ENCODE measurements around the gene LENG8.
A peak's percentile ranks its signal among the peaks of the same experiment; 100 is the strongest.
"Not testable (repeated sequence)": the region's sequence is repeated elsewhere in the genome, so short reads cannot be mapped to it uniquely, and the experiment has no call there.

LENG8 gene

GRCh38 chr19:54492568-54492967, 43.6 kb downstream of the LENG8 start:
- peaks cover 27% of the 10 kb centered on the region for H3K27me3 Mint-ChIP-seq

DNA sequence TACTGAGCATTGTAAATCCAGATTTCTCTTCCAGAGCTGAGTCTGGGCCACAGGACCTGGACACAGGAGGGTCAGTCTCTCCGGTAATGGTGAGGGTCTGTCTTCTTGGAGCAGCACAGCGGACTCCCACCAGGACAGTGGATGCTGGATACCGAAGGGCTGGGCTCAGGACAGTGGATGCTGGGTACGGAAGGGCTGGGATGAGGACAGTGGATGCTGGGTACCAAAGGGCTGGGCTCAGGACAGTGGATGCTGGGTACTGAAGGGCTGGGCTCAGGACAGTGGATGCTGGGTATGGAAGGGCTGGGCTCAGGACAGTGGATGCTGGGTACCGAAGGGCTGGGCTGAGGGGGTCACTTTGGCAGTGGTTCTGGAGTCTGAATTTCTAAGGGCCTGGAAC, 44.1 kb downstream of the LENG8 start:
- H3K4me3 Mint-ChIP-seq; H3K4me1 Mint-ChIP-seq (ENCODE audit: low read depth); H3K36me3 Mint-ChIP-seq (ENCODE audit: low read depth); H3K9me3 Mint-ChIP-seq; H3K27ac Mint-ChIP-seq: not testable (repeated sequence)
- peaks cover 27% of the 10 kb centered on the region for H3K27me3 Mint-ChIP-seq

More at GRCh38 chr19:54492568-54492967, 43.6 kb downstream of the LENG8 start:
- H3K4me3 Mint-ChIP-seq, result no peak overlapping the region
- no peaks in the 10 kb centered on the region for H3K36me3 Mint-ChIP-seq (ENCODE audit: low read depth)
- H3K27ac Mint-ChIP-seq, result no peak overlapping the region
- peaks cover 2% of the 10 kb centered on the region for H3K4me1 Mint-ChIP-seq (ENCODE audit: low read depth)
- no peaks in the 10 kb centered on the region for H3K9me3 Mint-ChIP-seq

GRCh38 chr19:54493967-54494585, 45.1 kb downstream of the LENG8 start:
- Mint-ChIP-seq H3K9me3 (no peaks in the 10 kb centered on the region), H3K27me3 (peaks cover 28% of the 10 kb centered on the region), H3K4me3 (no peak overlapping the region), H3K36me3 (ENCODE audit: low read depth) (no peaks in the 10 kb centered on the region), H3K27ac (no peak overlapping the region), H3K4me1 (ENCODE audit: low read depth) (peaks cover 14% of the 10 kb centered on the region)

DNA sequence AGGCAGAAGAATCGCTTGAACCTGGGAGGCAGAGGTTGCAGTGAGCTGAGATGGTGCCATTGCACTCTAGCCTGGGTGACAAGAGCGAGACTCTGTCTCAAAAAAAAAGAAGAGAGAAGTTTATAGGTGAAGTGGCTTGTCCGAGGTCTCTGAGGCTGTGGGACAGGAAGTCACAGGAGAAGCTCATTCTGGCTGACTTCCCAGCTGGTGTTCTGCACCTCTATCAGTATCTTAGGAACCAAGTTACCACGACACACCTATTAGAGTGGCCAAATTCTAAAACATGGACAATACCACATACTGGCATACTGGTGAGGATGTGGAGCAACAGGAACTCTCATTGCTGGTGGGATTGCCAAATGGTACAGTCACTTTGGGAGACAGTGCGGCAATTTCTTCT, 46.3 kb downstream of the LENG8 start:
- not testable (repeated sequence) for H3K36me3 Mint-ChIP-seq (ENCODE audit: low read depth); H3K4me3 Mint-ChIP-seq; H3K27ac Mint-ChIP-seq; H3K9me3 Mint-ChIP-seq
- peaks cover 35% of the 10 kb centered on the region for H3K27me3 Mint-ChIP-seq
- H3K4me1 Mint-ChIP-seq (ENCODE audit: low read depth), result peaks cover 17% of the 10 kb centered on the region

DNA sequence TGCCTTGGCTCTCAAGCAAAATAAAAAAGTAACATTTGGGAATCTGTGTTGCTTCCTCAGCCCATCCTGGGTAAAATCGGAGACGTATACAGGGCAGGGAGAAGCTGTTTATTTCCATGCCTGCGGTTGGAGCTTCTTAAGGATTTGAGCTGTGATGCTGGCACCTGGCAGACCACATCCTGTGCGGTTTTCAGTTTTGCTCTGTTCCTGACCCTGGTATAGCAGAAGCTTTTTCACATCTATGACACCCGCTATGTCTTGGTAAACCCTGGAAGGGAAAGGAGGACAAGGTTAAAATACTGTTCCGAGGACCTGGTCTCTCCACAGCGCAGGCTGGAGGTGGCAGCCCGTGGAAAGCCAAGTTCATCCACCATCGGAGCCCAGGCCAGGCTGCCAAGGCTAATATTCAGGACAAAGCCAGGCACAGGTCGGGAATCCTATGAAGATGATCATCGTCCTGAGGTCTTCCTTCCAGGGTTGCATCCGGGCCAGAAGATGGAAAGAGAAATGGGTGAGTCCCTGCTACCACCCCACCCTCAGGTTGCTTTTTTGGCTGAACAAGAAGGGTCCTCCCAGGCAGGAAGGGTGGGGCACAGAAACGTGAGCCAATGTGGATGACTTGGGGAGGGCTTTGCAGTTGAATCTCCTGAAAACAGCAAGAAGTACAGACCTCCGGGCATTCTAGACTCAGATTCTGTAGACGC, 48.9 kb downstream of the LENG8 start:
- peaks cover 24% of the 10 kb centered on the region for H3K4me1 Mint-ChIP-seq (ENCODE audit: low read depth)
- H3K27me3 Mint-ChIP-seq, result peaks cover 42% of the 10 kb centered on the region
- H3K9me3 Mint-ChIP-seq; H3K4me3 Mint-ChIP-seq; H3K36me3 Mint-ChIP-seq (ENCODE audit: low read depth); H3K27ac Mint-ChIP-seq: not testable (repeated sequence)

GRCh38 chr19:54498451-54498772, 49.4 kb downstream of the LENG8 start:
- H3K9me3 Mint-ChIP-seq; H3K27ac Mint-ChIP-seq; H3K4me3 Mint-ChIP-seq; H3K36me3 Mint-ChIP-seq (ENCODE audit: low read depth): not testable (repeated sequence)
- Mint-ChIP-seq H3K4me1 (ENCODE audit: low read depth) (peaks cover 24% of the 10 kb centered on the region), H3K27me3 (peaks cover 38% of the 10 kb centered on the region)

- H3K36me3 Mint-ChIP-seq (ENCODE audit: low read depth), result no peaks in the 10 kb centered on the region
- H3K27ac Mint-ChIP-seq, result peak within 1 kb of the TSS; percentile 63
- peaks cover 34% of the 10 kb centered on the region for H3K4me1 Mint-ChIP-seq (ENCODE audit: low read depth)
- peaks cover 42% of the 10 kb centered on the region for H3K27me3 Mint-ChIP-seq
- no peaks in the 10 kb centered on the region for H3K9me3 Mint-ChIP-seq
- H3K4me3 Mint-ChIP-seq, result no peak within 1 kb of the TSS
These were observed 53.6 kb downstream of the LENG8 start, which contains the start of gene LAIR2 for GRCh38 chr19:54502518-54503048. Gene LAIR2, plus strand, starts transcription at chr19:54502831. Its CDS starts 88 bp downstream, at chr19:54502919.

DNA sequence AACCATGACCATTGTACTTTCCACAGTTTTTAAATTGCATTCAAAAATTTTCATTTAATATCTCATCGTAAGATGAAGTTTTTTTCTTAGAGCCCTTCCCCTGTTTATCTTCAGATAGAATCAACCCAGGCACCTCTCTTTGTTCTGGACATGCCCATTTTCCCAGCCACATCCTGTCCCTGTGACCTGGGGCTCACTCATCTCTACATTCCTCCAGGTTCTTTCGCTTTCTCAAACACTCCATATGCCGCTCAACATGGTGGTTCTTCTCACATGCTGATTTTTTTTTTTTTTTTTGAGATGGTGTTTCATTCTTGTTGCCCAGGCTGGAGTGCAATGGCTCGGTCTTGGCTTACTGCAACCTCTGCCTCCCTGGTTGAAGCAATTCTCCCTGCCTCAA, 56.5 kb downstream of the LENG8 start:
- not testable (repeated sequence) for H3K27ac Mint-ChIP-seq; H3K4me3 Mint-ChIP-seq; H3K36me3 Mint-ChIP-seq (ENCODE audit: low read depth); H3K9me3 Mint-ChIP-seq
- Mint-ChIP-seq H3K4me1 (ENCODE audit: low read depth) (peaks cover 23% of the 10 kb centered on the region), H3K27me3 (peaks cover 35% of the 10 kb centered on the region)

- no peak overlapping the region for H3K27ac Mint-ChIP-seq
- peaks cover 23% of the 10 kb centered on the region for H3K4me1 Mint-ChIP-seq (ENCODE audit: low read depth)
- H3K36me3 Mint-ChIP-seq (ENCODE audit: low read depth), result no peaks in the 10 kb centered on the region
- peaks cover 30% of the 10 kb centered on the region for H3K27me3 Mint-ChIP-seq
- no peak overlapping the region for H3K4me3 Mint-ChIP-seq
- H3K9me3 Mint-ChIP-seq, result no peaks in the 10 kb centered on the region
These were observed 57.1 kb downstream of the LENG8 start for GRCh38 chr19:54506079-54506478.

- Mint-ChIP-seq H3K27me3 (peaks cover 28% of the 10 kb centered on the region), H3K4me1 (ENCODE audit: low read depth) (peaks cover 22% of the 10 kb centered on the region)
- H3K27ac Mint-ChIP-seq; H3K4me3 Mint-ChIP-seq; H3K9me3 Mint-ChIP-seq; H3K36me3 Mint-ChIP-seq (ENCODE audit: low read depth): not testable (repeated sequence)
These were observed 58.2 kb downstream of the LENG8 start for GRCh38 chr19:54507038-54507717.

- Mint-ChIP-seq H3K36me3 (ENCODE audit: low read depth) (no peaks in the 10 kb centered on the region), H3K27ac (no peak overlapping the region), H3K4me1 (ENCODE audit: low read depth) (peaks cover 15% of the 10 kb centered on the region), H3K9me3 (no peaks in the 10 kb centered on the region), H3K4me3 (no peak overlapping the region), H3K27me3 (peaks cover 27% of the 10 kb centered on the region)
These were observed 58.8 kb downstream of the LENG8 start for GRCh38 chr19:54507824-54508223.

GRCh38 chr19:54508487-54508886, 59.5 kb downstream of the LENG8 start:
- Mint-ChIP-seq H3K4me1 (ENCODE audit: low read depth) (peaks cover 15% of the 10 kb centered on the region), H3K27me3 (peaks cover 31% of the 10 kb centered on the region)
- not testable (repeated sequence) for H3K36me3 Mint-ChIP-seq (ENCODE audit: low read depth); H3K9me3 Mint-ChIP-seq; H3K27ac Mint-ChIP-seq; H3K4me3 Mint-ChIP-seq

DNA sequence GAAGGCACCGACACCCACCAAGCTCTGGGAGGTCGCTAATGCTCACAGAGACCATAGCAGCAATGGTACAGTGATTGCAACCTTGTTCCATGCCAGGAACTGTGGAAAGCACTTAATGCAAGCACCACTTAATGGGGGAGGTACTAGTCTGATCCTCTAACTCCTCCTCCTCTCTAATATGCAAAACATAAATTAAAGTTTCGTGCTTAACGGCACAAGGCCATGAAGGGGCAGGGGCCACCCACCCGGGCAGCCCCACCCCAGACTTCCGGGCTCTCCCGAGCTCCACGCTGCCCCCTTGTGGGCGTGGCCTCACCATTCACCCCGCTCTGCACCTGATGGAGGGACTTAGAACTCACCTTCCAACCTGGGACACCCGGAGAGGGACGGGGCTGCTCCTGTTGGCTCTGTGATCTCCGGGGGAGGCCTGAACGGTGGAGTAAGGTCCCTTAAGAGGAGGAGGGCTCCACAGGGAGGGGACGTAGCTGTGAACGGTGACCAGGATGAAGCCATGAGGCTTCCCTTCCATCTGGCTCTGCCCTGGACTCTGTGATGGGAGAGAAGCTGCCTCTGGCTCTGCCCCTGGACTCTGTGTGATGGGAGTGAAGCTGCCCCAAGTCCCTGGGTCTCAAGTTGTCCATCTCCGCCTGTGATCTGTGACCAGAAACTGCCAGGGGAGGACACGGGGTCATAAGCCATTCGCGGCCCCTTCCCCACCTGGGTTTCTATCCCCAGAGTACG, 60.4 kb downstream of the LENG8 start:
- not testable (repeated sequence) for H3K27ac Mint-ChIP-seq; H3K9me3 Mint-ChIP-seq; H3K4me3 Mint-ChIP-seq; H3K36me3 Mint-ChIP-seq (ENCODE audit: low read depth)
- peaks cover 35% of the 10 kb centered on the region for H3K27me3 Mint-ChIP-seq
- H3K4me1 Mint-ChIP-seq (ENCODE audit: low read depth), result peaks cover 15% of the 10 kb centered on the region

Data from stimulated activated naive CD8-positive, alpha-beta T cell treated with anti-CD3 and anti-CD28 coated beads, Interleukin-15, Interleukin-2, amounts not matched to agents 100 ng/mL and 50 ng/mL, for 24 hours (primary cell).